SK-N-MC (cell line): ENCODE results near the gene DIP2C.

ENCODE experiments used
- DNase-seq: peaks from one replicate; pipeline ENCODE4 v3.0.0-alpha.2; 2011; ENCODE audit warnings: low read depth, low spot score
- H3K27ac ChIP-seq: fragments of 200-600 bp; sonication (generic); 2 replicates; pipeline ENCODE4 v1.5.1; 2016; ENCODE audit warnings: mixed run types
- H3K36me3 ChIP-seq: fragments of 200-600 bp; sonication (generic); 2 replicates; pipeline ENCODE4 v1.6.1; 2017; ENCODE audit warnings: antibody characterized with exemption, low read length, mixed read lengths; ENCODE audit not compliant: insufficient read depth
- H3K4me3 ChIP-seq: fragments of 200-600 bp; sonication (generic); 2 replicates; pipeline ENCODE4 v1.5.1; 2016
- H3K9ac ChIP-seq: fragments of 200-600 bp; sonication (generic); 2 replicates; pipeline ENCODE4 v1.8.0; 2017; ENCODE audit warnings: mixed run types, mixed read lengths; ENCODE audit not compliant: insufficient read length
- H3K9me3 ChIP-seq: fragments of 200-600 bp; sonication (generic); 2 replicates; pipeline ENCODE4 v1.6.1; 2017; ENCODE audit warnings: low read depth, mild to moderate bottlenecking, antibody characterized with exemption, low read length, moderate library complexity, mixed read lengths
- EZH2 ChIP-seq: fragments of 200-600 bp; sonication (generic); IDR thresholded peaks from one replicate; pipeline ENCODE4 v1.6.1; 2017; ENCODE audit warnings: antibody characterized with exemption
- FOXP2 ChIP-seq: optimal IDR thresholded peaks from 2 replicates; pipeline ENCODE3; 2011; ENCODE audit warnings: mild to moderate bottlenecking, moderate library complexity; ENCODE audit not compliant: insufficient read depth; ENCODE audit errors: extremely low read length, control extremely low read depth
- POLR2AphosphoS5 ChIP-seq: IDR thresholded peaks from 2 replicates; pipeline ENCODE4 v1.6.1; 2012; ENCODE audit warnings: mild to moderate bottlenecking, low read depth, low read length, borderline replicate concordance

DIP2C gene

GRCh38 chr10:676178-676577 lies 13.3 kb downstream of the DIP2C start:
- no peak overlapping the region for H3K9ac ChIP-seq
- H3K9me3 ChIP-seq = no peaks in the 10 kb centered on the region
- no peak overlapping the region for H3K27ac ChIP-seq
- H3K4me3 ChIP-seq = no peak overlapping the region
- TF ChIP-seq FOXP2 (no peak), EZH2 (no peak), POLR2AphosphoS5 (no peak)
- no peaks in the 10 kb centered on the region for H3K36me3 ChIP-seq
- DNase-seq = no peak

- Histone ChIP-seq H3K9ac (no peak overlapping the region), H3K9me3 (no peaks in the 10 kb centered on the region), H3K36me3 (no peaks in the 10 kb centered on the region), H3K27ac (no peak overlapping the region), H3K4me3 (no peak overlapping the region)
- TF ChIP-seq FOXP2 = no peak
- no peak for TF ChIP-seq POLR2AphosphoS5
- TF ChIP-seq EZH2 = no peak
- DNase-seq = no peak
These were observed 13.9 kb downstream of the DIP2C start for GRCh38 chr10:675532-675931.

DNA sequence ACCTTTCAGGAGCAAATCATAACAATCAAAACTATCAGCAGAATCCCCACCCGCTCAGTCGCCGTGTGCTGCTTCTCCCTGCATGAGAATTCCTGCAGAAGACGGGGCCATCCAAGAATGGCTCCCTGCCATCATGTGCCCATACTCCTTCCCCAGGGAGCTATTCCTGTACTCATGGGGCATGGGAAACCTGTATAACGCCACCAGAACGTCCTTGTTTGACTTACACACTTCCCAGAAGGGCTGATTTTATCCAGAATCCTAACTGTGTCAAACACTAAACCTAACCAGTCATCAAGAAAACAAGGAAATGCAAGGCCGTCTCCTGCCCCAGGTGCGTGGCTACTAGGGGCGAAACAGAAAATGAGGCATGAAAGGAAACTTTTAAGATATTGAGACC lies 16.0 kb downstream of the DIP2C start:
- Histone ChIP-seq H3K27ac (no peak overlapping the region), H3K9me3 (no peaks in the 10 kb centered on the region), H3K4me3 (no peak overlapping the region), H3K9ac (no peak overlapping the region), H3K36me3 (no peaks in the 10 kb centered on the region)
- DNase-seq = no peak
- TF ChIP-seq POLR2AphosphoS5 = no peak
- no peak for TF ChIP-seq FOXP2
- no peak for TF ChIP-seq EZH2

DNA sequence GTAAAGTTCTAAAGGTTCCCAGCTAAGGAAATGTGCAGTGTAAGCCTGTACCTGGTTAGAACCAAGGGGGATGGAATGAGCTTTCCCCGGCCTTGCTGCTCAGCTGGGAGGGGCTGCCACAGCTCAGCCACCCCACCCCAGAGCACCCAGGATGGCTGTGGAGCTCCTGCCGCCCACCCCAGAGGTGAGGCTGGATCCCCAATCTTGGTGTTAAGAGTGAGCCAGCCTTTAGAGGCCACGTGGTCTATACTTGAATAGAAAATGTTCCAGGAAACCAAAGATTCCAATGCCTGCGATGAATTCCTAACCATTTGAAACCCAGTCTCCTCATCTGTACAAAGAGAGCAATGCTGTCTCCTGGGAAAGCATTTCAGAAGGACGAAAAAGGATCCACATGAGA lies 16.5 kb downstream of the DIP2C start:
- Histone ChIP-seq H3K9me3 (no peaks in the 10 kb centered on the region), H3K4me3 (no peak overlapping the region), H3K9ac (no peak overlapping the region), H3K36me3 (no peaks in the 10 kb centered on the region), H3K27ac (no peak overlapping the region)
- TF ChIP-seq POLR2AphosphoS5 = no peak
- no peak for TF ChIP-seq FOXP2
- no peak for TF ChIP-seq EZH2
- DNase-seq = no peak

- H3K9me3 ChIP-seq = no peaks in the 10 kb centered on the region
- no peak for DNase-seq
- H3K36me3 ChIP-seq = no peaks in the 10 kb centered on the region
- no peak overlapping the region for H3K27ac ChIP-seq
- no peak overlapping the region for H3K9ac ChIP-seq
- no peak for TF ChIP-seq POLR2AphosphoS5
- TF ChIP-seq FOXP2 = no peak
- no peak for TF ChIP-seq EZH2
- no peak overlapping the region for H3K4me3 ChIP-seq
These were observed 17.3 kb downstream of the DIP2C start for GRCh38 chr10:672203-672602.

- H3K9ac ChIP-seq = no peak overlapping the region
- no peak overlapping the region for H3K4me3 ChIP-seq
- DNase-seq = no peak
- no peak overlapping the region for H3K27ac ChIP-seq
- no peaks in the 10 kb centered on the region for H3K36me3 ChIP-seq
- TF ChIP-seq EZH2 = no peak
- TF ChIP-seq FOXP2 = no peak
- no peak for TF ChIP-seq POLR2AphosphoS5
- no peaks in the 10 kb centered on the region for H3K9me3 ChIP-seq
These were observed 18.5 kb downstream of the DIP2C start for GRCh38 chr10:670990-671389.

GRCh38 chr10:670038-670437 lies 19.4 kb downstream of the DIP2C start:
- Histone ChIP-seq H3K9ac (no peak overlapping the region), H3K27ac (no peak overlapping the region), H3K4me3 (no peak overlapping the region), H3K9me3 (no peaks in the 10 kb centered on the region), H3K36me3 (no peaks in the 10 kb centered on the region)
- TF ChIP-seq POLR2AphosphoS5 = no peak
- TF ChIP-seq EZH2 = no peak
- TF ChIP-seq FOXP2 = no peak
- DNase-seq = no peak

- Histone ChIP-seq H3K9ac (no peak overlapping the region), H3K4me3 (no peak overlapping the region), H3K27ac (no peak overlapping the region), H3K9me3 (no peaks in the 10 kb centered on the region), H3K36me3 (no peaks in the 10 kb centered on the region)
- no peak for DNase-seq
- TF ChIP-seq EZH2 = no peak
- no peak for TF ChIP-seq POLR2AphosphoS5
- TF ChIP-seq FOXP2 = no peak
These were observed 20.5 kb downstream of the DIP2C start for GRCh38 chr10:668786-669485.
